ENCODE results near the gene KERA. TPM values are rescaled to one million over a fixed set of nuclear protein-coding genes. Genes with fewer than 3 reads are reported as not detected.

Gene KERA
- total RNA-seq, 4 donors from 2014 or later = not detected

- Histone ChIP-seq H3K9me3 (no peaks in the 10 kb centered on the region), H3K27me3 (no peaks in the 10 kb centered on the region), H3K4me1 (no peaks in the 10 kb centered on the region), H3K4me3 (no peak overlapping the region), H3K27ac (no peak overlapping the region), H3K36me3 (no peaks in the 10 kb centered on the region)
- no peak for DNase-seq
- TF ChIP-seq POLR2A (IDR thresholded peaks at IDR 0.05) = no peak
- TF ChIP-seq CTCF (IDR thresholded peaks at IDR 0.05) = no peak
Measured at GRCh38 chr12:91023326-91024004, 34.4 kb downstream of the KERA start.

- Histone ChIP-seq H3K27me3 (no peaks in the 10 kb centered on the region), H3K4me1 (no peaks in the 10 kb centered on the region), H3K4me3 (no peak overlapping the region), H3K9me3 (no peaks in the 10 kb centered on the region), H3K36me3 (no peaks in the 10 kb centered on the region), H3K27ac (no peak overlapping the region)
- TF ChIP-seq POLR2A (IDR thresholded peaks at IDR 0.05) = no peak
- no peak for TF ChIP-seq CTCF (IDR thresholded peaks at IDR 0.05)
- no peak for DNase-seq
Measured at GRCh38 chr12:91021076-91021475, 36.7 kb downstream of the KERA start.

GRCh38 chr12:91019455-91019854, 38.4 kb downstream of the KERA start:
- Histone ChIP-seq H3K36me3 (no peaks in the 10 kb centered on the region), H3K9me3 (no peaks in the 10 kb centered on the region), H3K27me3 (no peaks in the 10 kb centered on the region), H3K27ac (no peak overlapping the region), H3K4me1 (no peaks in the 10 kb centered on the region), H3K4me3 (no peak overlapping the region)
- TF ChIP-seq POLR2A (IDR thresholded peaks at IDR 0.05) (no peak), CTCF (IDR thresholded peaks at IDR 0.05) (no peak)
- no peak for DNase-seq

GRCh38 chr12:91017511-91018263, 40.1 kb downstream of the KERA start:
- Histone ChIP-seq H3K4me1 (no peaks in the 10 kb centered on the region), H3K4me3 (no peak overlapping the region), H3K36me3 (no peaks in the 10 kb centered on the region), H3K9me3 (no peaks in the 10 kb centered on the region), H3K27ac (no peak overlapping the region), H3K27me3 (no peaks in the 10 kb centered on the region)
- DNase-seq = no peak
- TF ChIP-seq CTCF (IDR thresholded peaks at IDR 0.05) (no peak), POLR2A (IDR thresholded peaks at IDR 0.05) (no peak)

GRCh38 chr12:91017043-91017442, 40.8 kb downstream of the KERA start:
- Histone ChIP-seq H3K4me3 (no peak overlapping the region), H3K4me1 (no peaks in the 10 kb centered on the region), H3K36me3 (no peaks in the 10 kb centered on the region), H3K9me3 (no peaks in the 10 kb centered on the region), H3K27ac (no peak overlapping the region), H3K27me3 (no peaks in the 10 kb centered on the region)
- no peak for TF ChIP-seq CTCF (IDR thresholded peaks at IDR 0.05)
- TF ChIP-seq POLR2A (IDR thresholded peaks at IDR 0.05) = no peak
- no peak for DNase-seq
